CMK (cell line): Measurements from ENCODE around the gene RAB3B.
"Not testable (repeated sequence)": the region's sequence is repeated elsewhere in the genome, so short reads cannot be mapped to it uniquely, and the experiment has no call there.

Experiments
- DNase-seq: peaks from one replicate; pipeline ENCODE4 v3.0.0-alpha.2; 2010; ENCODE audit warnings: low read depth

RAB3B gene, protein sequence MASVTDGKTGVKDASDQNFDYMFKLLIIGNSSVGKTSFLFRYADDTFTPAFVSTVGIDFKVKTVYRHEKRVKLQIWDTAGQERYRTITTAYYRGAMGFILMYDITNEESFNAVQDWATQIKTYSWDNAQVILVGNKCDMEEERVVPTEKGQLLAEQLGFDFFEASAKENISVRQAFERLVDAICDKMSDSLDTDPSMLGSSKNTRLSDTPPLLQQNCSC

DNA sequence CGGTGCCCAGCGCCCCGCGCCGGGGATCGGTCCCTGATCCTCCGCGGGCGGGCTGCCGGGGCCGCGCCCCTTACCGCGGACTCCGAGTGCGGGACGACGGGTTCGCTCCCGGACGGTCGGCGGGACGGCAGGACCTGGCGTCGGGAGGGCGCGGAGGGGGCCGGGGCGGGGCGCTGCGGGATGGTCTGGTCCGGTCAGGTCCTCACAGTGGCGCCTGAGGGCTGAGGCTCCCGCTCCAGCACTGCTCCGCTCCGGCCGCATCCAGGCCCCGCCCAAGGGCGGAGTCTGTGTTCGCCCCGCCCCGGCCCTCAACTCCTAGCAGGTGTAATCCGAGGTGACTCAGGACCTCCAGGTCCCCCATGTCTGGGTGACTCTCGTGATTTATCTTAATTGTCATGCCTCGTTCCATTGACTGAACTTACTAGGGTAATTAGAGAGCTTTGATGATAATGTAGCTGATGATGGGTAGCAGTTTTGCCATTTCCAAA is at the start of gene RAB3B:
TSS of gene RAB3B (minus strand) at position 223 of the 488 bp plus-strand sequence. CDS start 13,583 bp downstream, outside the sequence.
- peak; percentile 15 for DNase-seq

DNA sequence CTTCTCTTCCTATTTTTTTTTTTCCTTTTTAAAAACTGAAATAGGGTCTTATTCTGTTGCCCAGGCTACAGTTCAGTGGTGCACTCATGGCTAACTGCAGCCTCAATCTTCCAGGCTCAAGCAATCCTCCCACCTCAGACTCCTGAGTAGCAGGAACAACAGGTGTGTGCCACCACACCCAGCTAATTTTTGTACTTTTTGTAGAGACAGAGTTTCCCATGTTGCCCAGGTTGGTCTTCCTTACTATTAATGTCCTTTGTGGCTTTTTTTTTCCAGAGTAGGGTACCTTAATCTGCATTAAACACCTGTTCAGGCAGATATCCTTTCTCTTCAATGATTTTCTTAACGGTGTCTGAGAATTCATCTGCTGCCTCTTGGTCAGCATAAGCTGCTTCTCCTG is 47.4 kb upstream of the RAB3B start:
- no peak for DNase-seq

DNA sequence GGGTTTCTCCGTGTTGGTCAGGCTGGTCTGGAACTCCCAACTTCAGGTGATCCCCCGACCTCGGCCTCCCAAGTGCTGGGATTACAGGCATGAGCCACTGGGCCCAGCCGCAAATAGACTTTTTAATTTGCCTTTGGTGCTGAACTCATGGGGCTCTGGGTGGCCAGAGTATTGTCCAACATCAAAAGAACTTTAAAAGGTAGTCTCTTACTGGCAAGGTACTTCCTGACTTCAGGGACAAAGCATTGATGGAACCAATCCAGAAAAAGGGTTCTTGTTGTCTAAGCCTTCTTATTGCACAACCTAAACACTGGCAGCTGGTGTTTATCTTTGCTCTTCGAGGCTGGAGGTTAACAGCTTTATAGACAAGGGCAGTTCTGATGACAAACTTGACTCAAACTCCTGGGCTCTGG is 46.9 kb upstream of the RAB3B start:
- DNase-seq = no peak

DNA sequence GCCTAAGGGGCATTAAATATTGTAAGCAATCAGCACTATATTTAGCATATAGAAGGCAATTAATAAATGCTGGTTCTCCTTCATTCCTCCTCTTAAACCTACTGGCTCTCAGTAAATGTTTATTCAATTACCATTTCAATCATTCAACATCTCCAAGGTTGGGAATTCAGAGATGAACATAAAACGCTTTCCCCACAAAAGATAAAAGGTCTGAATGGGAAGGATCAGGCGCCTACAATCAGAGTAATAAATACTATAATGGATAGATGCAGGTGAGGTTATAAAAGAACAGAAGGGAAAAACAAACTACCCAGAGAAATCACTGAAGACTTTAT is 43.5 kb upstream of the RAB3B start:
- no peak for DNase-seq

DNA sequence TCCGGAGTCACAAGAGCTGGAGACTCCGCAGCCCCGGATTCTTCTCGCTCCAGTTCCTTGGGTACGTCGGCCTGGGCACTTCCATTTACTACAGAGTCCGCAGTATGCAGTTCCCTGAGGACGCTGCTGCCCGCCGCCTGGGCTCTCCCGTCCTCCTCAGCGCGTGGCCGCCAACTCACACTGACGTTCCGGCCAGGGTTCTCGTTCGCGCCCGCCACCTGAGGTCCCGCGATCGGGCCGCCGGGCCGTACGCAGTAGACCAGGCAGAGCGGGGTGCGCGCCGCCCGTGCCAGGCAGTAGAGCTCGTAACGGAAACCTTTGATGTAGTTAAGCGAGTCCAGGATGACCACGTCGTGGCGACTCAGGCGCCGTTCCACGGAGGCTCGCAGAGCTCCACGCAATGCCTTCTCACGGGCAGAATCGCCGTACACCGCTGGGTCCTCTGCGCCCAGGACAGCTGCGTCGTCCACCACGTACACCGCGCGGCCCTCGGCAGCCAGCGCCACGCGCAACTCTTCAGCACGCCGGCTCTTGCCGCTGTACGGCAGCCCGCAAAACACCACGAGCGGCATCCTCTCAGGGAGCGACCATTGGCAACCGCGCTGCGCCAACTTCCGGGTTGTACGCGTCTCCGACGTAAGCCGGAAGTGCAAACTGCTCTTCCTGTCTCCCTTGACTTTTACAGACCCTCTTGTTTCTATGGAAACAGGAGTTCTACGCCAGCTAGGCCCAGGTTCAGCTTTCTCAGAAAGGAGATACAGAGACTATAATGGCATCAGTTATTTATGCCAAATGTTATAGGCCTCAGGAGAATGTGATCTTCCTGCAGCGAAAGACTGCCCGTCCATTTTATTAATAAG is 42.9 kb upstream of the RAB3B start, which contains the start of gene KTI12:
TSS of gene KTI12 (minus strand) at position 621 of the 860 bp plus-strand sequence. CDS start at position 572, 49 bp downstream.
- peak; percentile 84 for DNase-seq

DNA sequence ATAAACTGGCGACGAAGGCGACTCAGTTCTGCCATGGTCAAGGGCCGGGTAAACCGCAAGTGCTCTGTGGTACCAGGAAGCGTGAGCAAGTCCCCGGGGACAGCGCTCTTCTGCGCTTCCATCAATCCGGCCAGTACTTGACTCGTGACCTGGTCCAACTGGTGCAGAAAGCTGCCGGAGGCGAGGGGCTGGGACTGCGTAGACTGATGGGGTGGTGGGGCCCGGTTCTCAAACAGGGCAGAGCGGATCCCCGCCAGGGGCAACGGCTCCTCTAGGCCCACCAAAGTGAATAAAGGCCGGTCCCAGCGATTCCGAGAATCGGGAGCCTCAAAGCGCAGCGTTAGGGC is 42.3 kb upstream of the RAB3B start:
- peak; percentile 34 for DNase-seq

DNA sequence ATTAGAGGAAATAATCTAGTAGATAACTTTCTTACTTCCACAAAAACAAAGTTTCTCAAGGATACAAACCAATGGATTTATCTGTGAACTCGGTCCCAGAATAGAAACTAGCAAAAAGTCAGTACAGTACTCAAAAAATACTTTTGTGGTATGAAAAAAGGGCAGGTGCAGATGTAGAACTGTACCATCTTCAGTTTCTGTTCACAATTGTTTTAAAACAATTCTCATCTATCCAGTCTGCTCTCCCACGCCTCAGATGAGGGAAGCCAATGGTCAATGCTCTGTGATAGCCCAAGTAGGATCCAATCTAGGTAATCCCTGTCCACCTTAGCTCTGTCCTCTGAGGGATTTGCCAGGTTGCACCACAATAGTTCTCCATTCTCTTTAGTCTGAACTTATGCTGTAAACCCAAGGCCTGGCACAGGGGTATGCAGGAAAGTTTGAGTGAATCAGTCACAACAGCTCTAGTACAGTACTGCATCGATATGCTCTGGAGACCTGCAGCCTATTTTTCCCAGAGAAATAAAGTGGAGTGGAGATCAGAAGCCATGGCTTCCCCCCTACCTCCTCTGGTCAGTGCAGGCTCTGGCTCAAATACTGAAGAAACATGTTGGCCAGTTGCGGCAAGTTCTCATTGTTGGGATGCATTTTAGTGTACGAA is 41.8 kb upstream of the RAB3B start:
- no peak for DNase-seq

DNA sequence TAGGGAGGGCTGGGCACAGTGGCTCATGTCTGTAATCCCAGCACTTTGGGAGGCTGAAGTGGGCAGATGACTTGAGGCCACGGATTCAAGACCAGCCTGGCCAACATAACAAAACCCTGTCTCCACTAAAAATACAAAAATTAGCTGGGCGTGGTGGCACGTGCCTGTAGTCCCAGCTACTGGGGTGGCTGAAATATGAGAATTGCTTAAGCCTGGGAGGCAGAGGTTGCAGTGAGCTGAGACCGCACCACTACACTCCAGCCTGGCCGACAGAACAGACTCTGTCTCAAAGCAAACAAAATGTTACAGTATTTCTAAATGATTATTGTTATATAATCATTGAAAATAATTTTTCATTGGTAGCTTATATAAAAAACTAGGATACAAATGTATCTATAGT is 38.3 kb upstream of the RAB3B start:
- DNase-seq = not testable (repeated sequence)

DNA sequence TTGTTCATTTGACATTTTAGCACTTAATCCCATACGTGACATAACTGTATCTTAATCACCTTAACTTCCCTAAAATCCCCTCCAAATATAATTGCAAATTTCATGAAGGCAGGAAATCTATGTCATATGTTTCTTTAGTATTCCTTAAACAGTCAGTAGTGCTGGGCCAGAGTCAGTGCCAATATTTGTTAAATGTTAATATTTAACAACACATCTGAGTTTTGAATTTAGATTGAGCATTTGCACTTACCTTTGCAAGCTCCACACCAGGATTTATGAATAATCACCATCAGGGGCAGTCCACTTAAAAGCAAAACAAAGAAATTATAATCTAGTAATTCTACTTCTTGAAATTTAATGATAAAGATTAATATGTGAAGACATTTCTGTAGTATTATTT is 37.8 kb upstream of the RAB3B start:
- no peak for DNase-seq

DNA sequence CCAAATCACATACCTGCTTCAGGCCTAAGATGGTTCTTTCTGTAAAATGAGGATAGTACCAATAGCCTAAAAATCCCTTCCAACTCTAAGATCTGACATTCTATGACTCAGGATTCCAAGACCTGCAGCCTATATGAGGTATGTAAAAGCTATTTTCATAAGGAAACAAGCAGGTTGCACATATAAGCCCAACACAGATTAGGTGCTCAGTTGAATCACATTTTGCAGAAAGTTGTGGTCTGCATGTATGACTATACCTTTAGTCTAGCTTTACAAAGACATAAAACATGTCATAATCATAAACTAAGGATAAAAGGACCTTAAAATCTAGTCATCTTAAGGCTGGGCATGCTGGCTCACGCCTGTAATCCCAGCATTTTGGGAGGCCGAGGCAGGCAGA is 35.8 kb upstream of the RAB3B start:
- no peak for DNase-seq

DNA sequence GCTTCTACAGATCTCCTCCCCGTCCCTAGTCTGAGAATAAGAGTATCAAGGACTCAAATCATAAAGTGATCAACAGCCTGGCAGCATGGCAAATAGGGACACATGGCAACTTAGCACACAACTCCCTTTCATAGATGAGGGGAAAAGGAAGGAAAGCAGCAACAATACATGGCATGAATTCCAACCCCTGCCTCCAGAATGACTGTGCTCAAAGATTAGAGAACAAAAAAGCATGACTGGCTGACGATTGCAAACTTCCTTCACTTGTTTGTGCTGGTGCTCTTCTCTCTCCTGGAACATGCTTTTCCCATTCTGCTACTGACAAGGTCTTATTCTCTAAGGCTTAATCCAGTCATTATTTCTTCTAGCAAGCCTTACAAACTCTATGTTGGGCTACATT is 31.6 kb upstream of the RAB3B start:
- no peak for DNase-seq

DNA sequence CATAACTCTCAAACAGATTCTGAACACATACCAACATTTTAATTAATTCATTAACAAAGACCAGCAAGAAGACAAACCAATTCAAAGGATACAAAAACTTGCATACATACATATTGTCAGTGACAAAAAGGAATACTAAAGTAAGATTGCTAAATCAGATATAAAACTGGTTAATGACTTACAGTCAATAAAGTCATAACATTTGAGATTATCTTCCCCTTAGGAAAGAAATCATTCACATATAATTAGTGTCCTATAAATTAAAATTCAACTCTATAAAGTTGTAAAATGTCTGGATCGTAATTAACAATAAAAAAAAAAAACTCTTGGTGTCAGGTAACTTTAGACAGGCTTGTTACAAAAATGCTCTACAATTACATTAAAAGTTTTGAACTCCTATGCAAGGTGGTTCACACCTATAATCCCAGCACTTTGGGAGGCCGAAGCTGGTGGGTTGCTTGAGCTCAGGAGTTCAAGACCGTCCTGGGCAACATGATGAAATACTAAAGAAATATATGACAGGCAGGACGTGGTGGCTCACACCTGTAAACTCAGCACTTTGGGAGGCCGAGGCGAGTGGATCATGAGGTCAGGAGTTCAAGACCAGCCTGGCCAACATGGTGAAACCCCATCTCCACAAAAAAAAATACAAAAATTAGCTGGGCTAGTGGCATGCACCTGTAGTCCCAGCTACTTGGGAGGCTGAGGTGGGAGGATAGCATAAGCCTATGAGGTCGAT is 17.7 kb upstream of the RAB3B start:
- DNase-seq = no peak

DNA sequence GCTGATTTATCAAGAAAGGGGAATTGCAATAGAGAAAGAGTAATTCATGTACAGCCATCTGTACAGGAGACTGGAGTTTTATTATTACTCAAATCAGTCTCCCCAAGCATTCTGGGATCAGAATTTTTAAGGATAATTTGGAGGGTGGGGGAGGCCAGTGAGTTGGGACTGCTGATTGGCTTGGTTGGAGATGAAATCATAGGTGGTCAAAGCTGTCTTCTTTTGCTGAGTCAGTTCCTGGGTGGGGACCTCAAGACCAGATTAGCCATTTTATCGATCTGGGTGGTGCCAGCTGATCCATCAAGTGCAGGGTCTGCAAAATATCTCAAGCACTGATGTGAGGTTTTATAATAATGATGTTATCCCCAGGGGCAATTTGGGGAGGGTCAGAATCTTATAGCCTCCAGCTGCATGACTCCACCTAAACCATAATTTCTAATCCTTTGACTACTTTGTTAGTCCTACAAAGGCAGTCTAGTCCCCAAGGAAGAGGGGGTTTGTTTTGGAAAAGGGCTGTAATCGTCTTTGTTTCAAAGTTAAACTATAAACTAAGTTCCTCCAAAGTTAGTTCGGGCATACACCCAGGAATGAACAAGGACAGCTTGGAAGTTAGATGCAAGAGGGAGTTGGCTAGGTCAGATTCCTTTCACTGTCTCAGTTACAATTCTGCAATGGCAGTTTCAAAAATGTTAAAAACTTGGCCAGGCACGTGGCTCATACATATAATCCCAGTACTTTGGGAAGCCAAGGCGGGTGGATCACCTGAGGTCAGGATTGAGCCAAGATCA is 16.9 kb upstream of the RAB3B start:
- no peak for DNase-seq

DNA sequence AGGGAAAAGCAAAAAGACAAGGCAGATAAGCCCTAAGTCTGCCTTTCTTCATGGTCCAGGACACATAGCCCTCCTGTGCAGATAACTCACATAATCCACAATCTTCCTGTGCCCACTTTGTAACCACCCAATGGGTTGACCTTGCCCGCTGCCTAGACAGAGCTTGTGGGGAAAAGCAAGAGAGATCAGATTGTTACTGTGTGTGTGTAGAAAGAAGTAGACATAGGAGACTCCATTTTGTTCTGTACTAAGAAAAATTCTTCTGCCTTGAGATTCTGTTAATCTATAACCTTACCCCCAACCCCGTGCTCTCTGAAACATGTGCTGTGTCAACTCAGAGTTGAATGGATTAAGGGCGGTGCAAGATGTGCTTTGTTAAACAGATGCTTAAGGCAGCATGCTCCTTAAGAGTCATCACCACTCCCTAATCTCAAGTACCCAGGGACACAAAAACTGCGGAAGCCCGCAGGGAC is 15.6 kb upstream of the RAB3B start:
- not testable (repeated sequence) for DNase-seq

DNA sequence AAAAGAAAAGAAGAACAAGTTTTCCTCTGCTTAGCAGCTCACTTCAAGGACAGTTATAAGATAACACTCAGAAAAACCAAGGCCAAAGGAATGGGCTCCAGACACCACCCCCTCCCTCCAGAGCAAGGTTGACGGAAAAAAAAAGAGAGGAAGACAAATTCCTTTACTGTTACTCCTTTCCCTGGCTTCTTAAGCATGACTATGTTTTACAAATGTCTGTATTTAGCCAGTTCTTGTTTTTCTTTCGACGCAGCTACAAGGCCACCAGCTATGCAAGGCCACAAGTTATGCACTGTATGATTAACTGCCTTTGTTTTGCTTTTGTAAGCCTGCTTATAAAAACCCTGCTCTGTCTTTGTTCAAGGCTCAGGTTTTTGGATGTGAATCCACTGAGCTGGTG is 15.0 kb upstream of the RAB3B start:
- DNase-seq = not testable (repeated sequence)

DNA sequence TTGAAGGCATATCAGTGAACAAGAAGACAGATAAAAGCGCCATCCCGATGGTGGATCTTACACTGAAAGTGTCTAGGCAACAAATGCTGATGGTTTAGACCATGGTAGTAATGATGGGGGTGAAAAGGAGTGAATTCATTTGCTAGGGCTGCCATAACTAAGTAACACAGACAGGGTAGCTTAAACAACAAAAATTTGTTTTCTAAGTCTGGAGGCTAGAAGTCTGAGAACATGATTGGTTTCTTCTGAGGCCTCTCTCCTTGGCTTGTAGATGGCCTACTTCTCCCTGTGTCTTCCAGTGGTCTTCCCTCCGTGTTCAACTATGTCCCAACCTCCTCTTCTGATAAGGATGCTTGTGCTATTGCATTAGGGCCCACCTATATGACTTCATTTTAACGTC is 13.4 kb upstream of the RAB3B start:
- DNase-seq = no peak

DNA sequence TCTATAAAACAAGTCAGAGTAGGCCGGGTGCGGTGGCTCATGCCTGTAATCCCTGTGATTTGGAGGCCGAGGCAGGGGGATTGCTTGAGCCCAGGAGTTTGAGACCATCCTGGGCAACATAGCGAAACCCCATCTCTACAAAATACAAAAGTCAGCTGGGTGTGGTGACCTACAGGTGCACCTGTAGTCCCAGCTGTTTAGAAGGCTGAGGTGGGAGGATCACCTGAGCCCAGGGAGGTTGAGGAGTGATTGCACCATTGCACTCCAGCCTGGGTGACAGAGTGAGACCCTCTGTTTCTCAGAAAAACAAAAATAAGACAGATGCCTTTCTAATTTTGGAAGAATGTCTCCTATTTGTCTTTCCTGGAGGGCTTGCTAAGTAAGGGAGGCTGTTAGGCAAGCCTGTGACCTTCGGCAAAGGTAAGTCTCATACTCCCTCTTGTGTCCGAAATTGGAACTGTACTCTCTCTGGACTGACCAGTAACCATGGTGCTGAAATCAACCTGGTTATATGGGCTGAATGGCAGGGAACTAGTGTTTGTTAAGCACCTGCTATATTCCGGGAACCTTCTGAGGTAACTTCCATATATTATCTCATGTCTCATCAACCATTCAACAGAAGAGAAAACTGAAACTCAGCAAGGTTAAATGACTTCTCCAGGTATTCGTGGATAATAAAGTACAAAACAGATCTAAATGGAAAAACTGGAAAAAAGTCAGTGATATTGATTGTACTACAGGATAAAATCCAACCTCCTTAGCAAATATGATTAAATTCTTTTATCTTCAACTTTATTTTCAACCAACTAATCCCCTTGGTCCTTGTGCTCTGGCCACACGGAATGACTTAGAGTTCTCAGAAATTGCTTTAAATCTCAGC is 11.8 kb upstream of the RAB3B start:
- peak; percentile 83 for DNase-seq

DNA sequence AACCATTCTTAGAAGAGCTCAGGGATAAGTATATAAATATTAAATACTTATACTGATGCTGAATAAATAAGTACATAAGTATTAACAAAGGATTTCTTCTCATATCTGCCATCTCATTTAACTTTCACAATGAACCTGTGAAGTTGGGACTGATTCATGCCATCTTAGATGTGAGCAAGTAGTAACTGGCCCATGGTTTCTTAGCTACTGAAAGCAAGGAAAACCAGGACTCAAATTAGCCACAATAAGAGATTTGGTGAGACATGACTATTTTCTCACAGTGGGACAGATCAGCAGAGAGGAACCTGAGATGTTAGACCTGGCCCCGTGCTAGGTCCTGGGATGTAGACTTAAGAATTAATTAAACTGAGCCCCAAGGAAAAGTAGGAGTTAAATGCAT is 8.2 kb upstream of the RAB3B start:
- DNase-seq = no peak

DNA sequence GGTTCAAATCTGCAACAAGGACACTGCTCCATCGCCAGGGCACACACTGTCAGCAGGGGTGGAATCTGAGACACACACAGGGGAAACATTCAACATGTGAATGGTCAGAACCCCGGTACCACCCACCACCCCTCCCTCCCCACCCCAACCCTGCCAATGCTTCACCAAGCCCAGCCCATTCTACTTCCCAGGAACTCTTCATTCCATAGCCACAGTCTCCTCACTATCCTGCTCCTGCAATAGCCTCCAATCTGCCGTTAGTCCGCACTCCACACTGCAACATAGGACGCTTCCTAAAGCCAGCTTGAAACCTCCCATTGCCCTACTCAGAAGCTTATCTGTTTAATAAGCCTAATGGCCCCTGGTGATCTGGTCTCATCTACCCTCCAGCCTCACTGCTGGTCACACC is 7.5 kb upstream of the RAB3B start:
- no peak for DNase-seq
